ENCODE data around the gene SRSF4. TPM values are rescaled to one million over a fixed set of nuclear protein-coding genes. Genes with fewer than 3 reads are reported as not detected.

The SRSF4 gene
- 108 and 111 TPM in 2 replicates for total RNA-seq
- long read RNA-seq, transcript SRSF4-201 (6 exons, 2,387 nt) = major isoform, 134 of 163 reads
- long read RNA-seq, transcript SRSF4-202 (5 exons, 1,264 nt) = minor isoform, 6 of 163 reads
- long read RNA-seq, partial matches to known transcripts = 5 of 163 reads
- long read RNA-seq, other reads (novel, unspliced or antisense) = 18 of 163 reads

GRCh38 chr1:29181413-29182225, at the start of gene SRSF4:
Gene SRSF4, minus strand, starts transcription at chr1:29181900. Its CDS starts 148 bp downstream, at chr1:29181752.
- H3K9me3 Mint-ChIP-seq (ENCODE audit: low read depth) = no peaks in the 10 kb centered on the region
- TF ChIP-seq CTCF (IDR thresholded peaks at IDR 0.05; ENCODE audit: unreplicated experiment) = peak; percentile 69
- peak; percentile 98 for DNase-seq (ENCODE audit: low spot score, unreplicated experiment)
- H3K27ac Mint-ChIP-seq = peak within 1 kb of the TSS; percentile 99
- peaks cover 23% of the 10 kb centered on the region for H3K4me1 Mint-ChIP-seq (ENCODE audit: low read depth)
- no peaks in the 10 kb centered on the region for H3K27me3 Mint-ChIP-seq
- H3K36me3 Mint-ChIP-seq (ENCODE audit: insufficient read depth) = peaks cover 13% of the 10 kb centered on the region
- peak within 1 kb of the TSS; percentile 96 for H3K4me3 Mint-ChIP-seq (ENCODE audit: low read depth)

- TF ChIP-seq CTCF (IDR thresholded peaks at IDR 0.05; ENCODE audit: unreplicated experiment) = peak; percentile 42
- Mint-ChIP-seq H3K4me1 (ENCODE audit: low read depth) (peaks cover 4% of the 10 kb centered on the region), H3K36me3 (ENCODE audit: insufficient read depth) (no peaks in the 10 kb centered on the region), H3K4me3 (ENCODE audit: low read depth) (peak within 1 kb of the TSS; percentile 90), H3K27me3 (peaks cover 19% of the 10 kb centered on the region), H3K27ac (peak within 1 kb of the TSS; percentile 96), H3K9me3 (ENCODE audit: low read depth) (no peaks in the 10 kb centered on the region)
- peak; percentile 94 for DNase-seq (ENCODE audit: low spot score, unreplicated experiment)
These were observed 49.1 kb upstream of the SRSF4 start, which contains the start of gene MECR for GRCh38 chr1:29230553-29231378. Gene MECR, minus strand, starts transcription at chr1:29230934. Its CDS starts 28 bp downstream, at chr1:29230906.

GRCh38 chr1:29230204-29230552, 48.5 kb upstream of the SRSF4 start:
- Mint-ChIP-seq H3K36me3 (ENCODE audit: insufficient read depth) (no peaks in the 10 kb centered on the region), H3K4me3 (ENCODE audit: low read depth) (peak overlapping the region; percentile 90), H3K27me3 (peaks cover 19% of the 10 kb centered on the region), H3K4me1 (ENCODE audit: low read depth) (peaks cover 4% of the 10 kb centered on the region), H3K27ac (no peak overlapping the region), H3K9me3 (ENCODE audit: low read depth) (no peaks in the 10 kb centered on the region)
- DNase-seq (ENCODE audit: low spot score, unreplicated experiment) = no peak
- TF ChIP-seq CTCF (IDR thresholded peaks at IDR 0.05; ENCODE audit: unreplicated experiment) = no peak

GRCh38 chr1:29227511-29227910, 45.8 kb upstream of the SRSF4 start:
- no peak for TF ChIP-seq CTCF (IDR thresholded peaks at IDR 0.05; ENCODE audit: unreplicated experiment)
- H3K4me3 Mint-ChIP-seq (ENCODE audit: low read depth) = no peak overlapping the region
- no peak for DNase-seq (ENCODE audit: low spot score, unreplicated experiment)
- H3K27ac Mint-ChIP-seq = peak overlapping the region; percentile 77
- no peaks in the 10 kb centered on the region for H3K27me3 Mint-ChIP-seq
- H3K9me3 Mint-ChIP-seq (ENCODE audit: low read depth) = no peaks in the 10 kb centered on the region
- peaks cover 4% of the 10 kb centered on the region for H3K4me1 Mint-ChIP-seq (ENCODE audit: low read depth)
- no peaks in the 10 kb centered on the region for H3K36me3 Mint-ChIP-seq (ENCODE audit: insufficient read depth)

- Mint-ChIP-seq H3K9me3 (ENCODE audit: low read depth) (no peaks in the 10 kb centered on the region), H3K27me3 (no peaks in the 10 kb centered on the region), H3K36me3 (ENCODE audit: insufficient read depth) (peaks cover 1% of the 10 kb centered on the region), H3K4me3 (ENCODE audit: low read depth) (no peak overlapping the region), H3K27ac (no peak overlapping the region), H3K4me1 (ENCODE audit: low read depth) (peaks cover 4% of the 10 kb centered on the region)
- no peak for DNase-seq (ENCODE audit: low spot score, unreplicated experiment)
- TF ChIP-seq CTCF (IDR thresholded peaks at IDR 0.05; ENCODE audit: unreplicated experiment) = no peak
These were observed 43.7 kb upstream of the SRSF4 start for GRCh38 chr1:29225361-29225760.
